Neural cell (in vitro differentiated cells): Measurements from ENCODE around the gene SPDYE4. TPM values are rescaled to one million over a fixed set of nuclear protein-coding genes. Genes with fewer than 3 reads are reported as not detected.

ENCODE experiments used
- H2AFZ ChIP-seq: fragments of 200-600, 300-800 bp; sonication (generic), shearing (Covaris generic); 2 replicates; pipeline ENCODE4 v1.6.0; 2014; ENCODE audit warnings: low read depth, mild to moderate bottlenecking, antibody characterized with exemption, low read length, moderate library complexity
- H3F3A ChIP-seq: fragments of 200-600 bp; shearing (Covaris generic); 2 replicates; pipeline ENCODE4 v1.6.1; 2016; ENCODE audit warnings: mild to moderate bottlenecking, moderate library complexity, mixed read lengths, antibody characterized with exemption, low read length; ENCODE audit not compliant: insufficient read depth, poor library complexity, severe bottlenecking
- H3K27ac ChIP-seq: fragments of 200-600, 300-800 bp; sonication (generic), shearing (Covaris generic); 2 replicates; pipeline ENCODE4 v1.5.1; 2014; ENCODE audit warnings: mild to moderate bottlenecking, low read length, moderate library complexity
- H3K27me3 ChIP-seq: fragments of 300-800, 200-600 bp; sonication (generic), shearing (Covaris generic); 2 replicates; pipeline ENCODE4 v1.6.0; 2014; ENCODE audit warnings: mild to moderate bottlenecking, low read depth, low read length, moderate library complexity; ENCODE audit not compliant: insufficient read depth
- H3K36me3 ChIP-seq: fragments of 300-800, 200-600 bp; sonication (generic), shearing (Covaris generic); 2 replicates; pipeline ENCODE4 v1.5.1; 2014; ENCODE audit warnings: mild to moderate bottlenecking, antibody characterized with exemption, low read length, moderate library complexity; ENCODE audit not compliant: insufficient read depth
- H3K4me2 ChIP-seq: fragments of 300-800, 200-600 bp; sonication (generic), shearing (Covaris generic); 2 replicates; pipeline ENCODE4 v1.6.0; 2014; ENCODE audit warnings: mild to moderate bottlenecking, low read length
- H3K4me3 ChIP-seq: fragments of 300-800, 200-600 bp; sonication (generic), shearing (Covaris generic); 2 replicates; pipeline ENCODE4 v1.5.1; 2014; ENCODE audit warnings: mild to moderate bottlenecking, low read length, moderate library complexity
- H3K79me2 ChIP-seq: fragments of 200-600 bp; shearing (Covaris generic); replicated peaks from 2 replicates; pipeline ENCODE4 v1.6.0; 2014; ENCODE audit warnings: mild to moderate bottlenecking, low read length, moderate library complexity; ENCODE audit not compliant: insufficient read depth
- H3K9ac ChIP-seq: fragments of 300-800, 200-600 bp; sonication (generic), shearing (Covaris generic); 2 replicates; pipeline ENCODE4 v1.6.1; 2016; ENCODE audit warnings: mild to moderate bottlenecking, low read length, mixed read lengths
- H3K9me2 ChIP-seq: fragments of 200-600 bp; shearing (Covaris generic); 2 replicates; pipeline ENCODE4 v1.6.1; 2016; ENCODE audit warnings: mild to moderate bottlenecking, low read length, mixed read lengths; ENCODE audit not compliant: insufficient read depth
- H3K9me3 ChIP-seq: fragments of 200-600, 300-800 bp; sonication (generic), shearing (Covaris generic); 2 replicates; pipeline ENCODE4 v1.6.1; 2016; ENCODE audit warnings: mild to moderate bottlenecking, mixed run types, low read length, moderate library complexity, mixed read lengths
- H4K20me1 ChIP-seq: fragments of 200-600 bp; shearing (Covaris generic); 2 replicates; pipeline ENCODE4 v1.6.1; 2016; ENCODE audit warnings: mild to moderate bottlenecking, mixed run types; ENCODE audit not compliant: insufficient read depth
- CTCF ChIP-seq: fragments of 450-650 bp; IDR thresholded peaks from 2 replicates; pipeline ENCODE4 v1.5.1; 2014; ENCODE audit warnings: antibody characterized with exemption, mild to moderate bottlenecking, moderate library complexity; ENCODE audit not compliant: poor library complexity, severe bottlenecking
- EP300 ChIP-seq: fragments of 450-650 bp; conservative IDR thresholded peaks from 2 replicates; pipeline ENCODE4 v1.6.1; 2014; ENCODE audit warnings: antibody characterized with exemption, mild to moderate bottlenecking, moderate library complexity; ENCODE audit not compliant: poor library complexity, severe bottlenecking
- EZH2 ChIP-seq: fragments of 200-600, 300-800 bp; shearing (Covaris generic), sonication (generic); IDR thresholded peaks from 2 replicates; pipeline ENCODE4 v1.6.1; 2014; ENCODE audit warnings: antibody characterized with exemption, low read length, borderline replicate concordance, mild to moderate bottlenecking; ENCODE audit not compliant: insufficient read depth, poor library complexity, severe bottlenecking
- MXI1 ChIP-seq: fragments of 450-650 bp; conservative IDR thresholded peaks from 2 replicates; pipeline ENCODE4 v1.6.1; 2014; ENCODE audit warnings: antibody characterized with exemption, mild to moderate bottlenecking; ENCODE audit not compliant: poor library complexity, severe bottlenecking
- POLR2AphosphoS5 ChIP-seq: IDR thresholded peaks from 2 replicates; pipeline ENCODE4 v1.6.1; 2012
- RAD21 ChIP-seq: fragments of 450-650 bp; conservative IDR thresholded peaks from 2 replicates; pipeline ENCODE4 v1.6.1; 2014; ENCODE audit warnings: antibody characterized with exemption, mild to moderate bottlenecking, moderate library complexity
- REST ChIP-seq: IDR thresholded peaks from 2 replicates; pipeline ENCODE4 v1.6.1; 2012; ENCODE audit warnings: borderline replicate concordance
- SMC3 ChIP-seq: fragments of 450-650 bp; conservative IDR thresholded peaks from 2 replicates; pipeline ENCODE4 v1.6.1; 2014; ENCODE audit warnings: antibody characterized with exemption, mild to moderate bottlenecking, moderate library complexity; ENCODE audit not compliant: poor library complexity
- TAF1 ChIP-seq: IDR thresholded peaks from 2 replicates; pipeline ENCODE4 v1.6.1; 2012; ENCODE audit warnings: low read depth
- polyA plus RNA-seq: library from polyadenylated mRNA; depleted of rRNA; stranded (reverse); fragments of >200 nt; gene quantifications from 2 replicates; pipeline ENCODE4 v1.2.3, GENCODE V29; 2014

The SPDYE4 gene
- polyA plus RNA-seq, 1 donor from 2014 or later = not detected

GRCh38 chr17:8782176-8782575, 23.8 kb upstream of the SPDYE4 start:
- Histone ChIP-seq H3K9me2 (no peaks in the 10 kb centered on the region), H3K4me2 (no peak overlapping the region), H3K27me3 (no peaks in the 10 kb centered on the region), H2AFZ (no peak overlapping the region), H4K20me1 (no peaks in the 10 kb centered on the region), H3K9ac (no peak overlapping the region), H3K79me2 (no peaks in the 10 kb centered on the region), H3K4me3 (no peak overlapping the region), H3K9me3 (no peaks in the 10 kb centered on the region), H3K36me3 (no peaks in the 10 kb centered on the region), H3F3A (no peaks in the 10 kb centered on the region), H3K27ac (no peak overlapping the region)
- TF ChIP-seq EZH2 (no peak), TAF1 (no peak), RAD21 (no peak), CTCF (no peak), MXI1 (no peak), REST (no peak), EP300 (no peak), POLR2AphosphoS5 (no peak), SMC3 (no peak)

- Histone ChIP-seq H2AFZ (no peak overlapping the region), H3K4me2 (no peak overlapping the region), H3K27ac (no peak overlapping the region), H3K79me2 (no peaks in the 10 kb centered on the region), H3F3A (no peaks in the 10 kb centered on the region), H3K9me2 (no peaks in the 10 kb centered on the region), H3K27me3 (no peaks in the 10 kb centered on the region), H3K36me3 (no peaks in the 10 kb centered on the region), H4K20me1 (no peaks in the 10 kb centered on the region), H3K9me3 (no peaks in the 10 kb centered on the region), H3K4me3 (no peak overlapping the region), H3K9ac (no peak overlapping the region)
- TF ChIP-seq EP300 (no peak), REST (no peak), TAF1 (no peak), CTCF (no peak), SMC3 (no peak), POLR2AphosphoS5 (no peak), EZH2 (no peak), MXI1 (no peak), RAD21 (no peak)
These were observed 23.4 kb upstream of the SPDYE4 start for GRCh38 chr17:8781776-8782175.
